Measurements from ENCODE around the gene EHMT1.

- TF ChIP-seq, protein P1, sequence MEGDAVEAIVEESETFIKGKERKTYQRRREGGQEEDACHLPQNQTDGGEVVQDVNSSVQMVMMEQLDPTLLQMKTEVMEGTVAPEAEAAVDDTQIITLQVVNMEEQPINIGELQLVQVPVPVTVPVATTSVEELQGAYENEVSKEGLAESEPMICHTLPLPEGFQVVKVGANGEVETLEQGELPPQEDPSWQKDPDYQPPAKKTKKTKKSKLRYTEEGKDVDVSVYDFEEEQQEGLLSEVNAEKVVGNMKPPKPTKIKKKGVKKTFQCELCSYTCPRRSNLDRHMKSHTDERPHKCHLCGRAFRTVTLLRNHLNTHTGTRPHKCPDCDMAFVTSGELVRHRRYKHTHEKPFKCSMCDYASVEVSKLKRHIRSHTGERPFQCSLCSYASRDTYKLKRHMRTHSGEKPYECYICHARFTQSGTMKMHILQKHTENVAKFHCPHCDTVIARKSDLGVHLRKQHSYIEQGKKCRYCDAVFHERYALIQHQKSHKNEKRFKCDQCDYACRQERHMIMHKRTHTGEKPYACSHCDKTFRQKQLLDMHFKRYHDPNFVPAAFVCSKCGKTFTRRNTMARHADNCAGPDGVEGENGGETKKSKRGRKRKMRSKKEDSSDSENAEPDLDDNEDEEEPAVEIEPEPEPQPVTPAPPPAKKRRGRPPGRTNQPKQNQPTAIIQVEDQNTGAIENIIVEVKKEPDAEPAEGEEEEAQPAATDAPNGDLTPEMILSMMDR (conservative IDR thresholded peaks at IDR 0.05; ENCODE audit: low read length), result no peak
- no peak for TF ChIP-seq EZH2phosphoT487 (IDR thresholded peaks at IDR 0.05; ENCODE audit: borderline replicate concordance, low read depth, low read length)
Observed at GRCh38 chr9:137685035-137685740, 66.4 kb downstream of the EHMT1 start.
